GM19372 (cell line): ENCODE measurements around the gene SNRNP35.
"Not testable (repeated sequence)": the region's sequence is repeated elsewhere in the genome, so short reads cannot be mapped to it uniquely, and the experiment has no call there.

Source experiments
- ATAC-seq: cut with Tn5 transposase; IDR thresholded peaks from one replicate; pipeline ENCODE4 v1.9.1; 2021; ENCODE audit warnings: mild to moderate bottlenecking, low read depth, moderate library complexity; ENCODE audit not compliant: unreplicated experiment

Gene SNRNP35

GRCh38 chr12:123446333-123446713, 11.6 kb upstream of the SNRNP35 start:
- no peak for ATAC-seq

GRCh38 chr12:123449249-123449733, 8.6 kb upstream of the SNRNP35 start:
- ATAC-seq: no peak

- ATAC-seq: no peak
Observed at GRCh38 chr12:123449856-123450255, 8.1 kb upstream of the SNRNP35 start.

GRCh38 chr12:123450636-123451035, 7.3 kb upstream of the SNRNP35 start:
- no peak for ATAC-seq

GRCh38 chr12:123452276-123452550, 5.7 kb upstream of the SNRNP35 start:
- ATAC-seq: not testable (repeated sequence)

GRCh38 chr12:123453165-123453564, 4.8 kb upstream of the SNRNP35 start:
- ATAC-seq: no peak

GRCh38 chr12:123463174-123463573, 5.2 kb downstream of the SNRNP35 start:
- not testable (repeated sequence) for ATAC-seq

GRCh38 chr12:123465084-123465483, 7.1 kb downstream of the SNRNP35 start:
- no peak for ATAC-seq

GRCh38 chr12:123468786-123469185, 10.8 kb downstream of the SNRNP35 start:
- ATAC-seq: no peak

- no peak for ATAC-seq
Observed at GRCh38 chr12:123469978-123470377, 12.0 kb downstream of the SNRNP35 start.

- no peak for ATAC-seq
Observed at GRCh38 chr12:123471374-123472068, 13.6 kb downstream of the SNRNP35 start.

GRCh38 chr12:123472438-123472849, 14.5 kb downstream of the SNRNP35 start:
- no peak for ATAC-seq

- ATAC-seq: no peak
Observed at GRCh38 chr12:123474485-123475245, 16.7 kb downstream of the SNRNP35 start.

GRCh38 chr12:123475246-123475703, 17.3 kb downstream of the SNRNP35 start:
- ATAC-seq: no peak

- no peak for ATAC-seq
Observed at GRCh38 chr12:123478069-123478468, 20.1 kb downstream of the SNRNP35 start.

- ATAC-seq: no peak
Observed at GRCh38 chr12:123478762-123479161, 20.8 kb downstream of the SNRNP35 start.

GRCh38 chr12:123479442-123480180, 21.7 kb downstream of the SNRNP35 start:
- no peak for ATAC-seq

- ATAC-seq: not testable (repeated sequence)
Observed at GRCh38 chr12:123481251-123481650, 23.3 kb downstream of the SNRNP35 start.

- no peak for ATAC-seq
Observed at GRCh38 chr12:123482876-123483275, 24.9 kb downstream of the SNRNP35 start.

- ATAC-seq: no peak
Observed at GRCh38 chr12:123483602-123484248, 25.8 kb downstream of the SNRNP35 start.

- no peak for ATAC-seq
Observed at GRCh38 chr12:123485756-123486155, 27.8 kb downstream of the SNRNP35 start.
